ENCODE results near the gene HTR3B.
"Not testable (repeated sequence)": the region's sequence is repeated elsewhere in the genome, so short reads cannot be mapped to it uniquely, and the experiment has no call there.

The HTR3B gene

GRCh38 chr11:113885897-113886296, 18.7 kb upstream of the HTR3B start:
- no peak for DNase-seq

- no peak for DNase-seq
These were observed 15.7 kb upstream of the HTR3B start for GRCh38 chr11:113888848-113889247.

- no peak for DNase-seq
These were observed 10.1 kb upstream of the HTR3B start for GRCh38 chr11:113894421-113894996.

DNA sequence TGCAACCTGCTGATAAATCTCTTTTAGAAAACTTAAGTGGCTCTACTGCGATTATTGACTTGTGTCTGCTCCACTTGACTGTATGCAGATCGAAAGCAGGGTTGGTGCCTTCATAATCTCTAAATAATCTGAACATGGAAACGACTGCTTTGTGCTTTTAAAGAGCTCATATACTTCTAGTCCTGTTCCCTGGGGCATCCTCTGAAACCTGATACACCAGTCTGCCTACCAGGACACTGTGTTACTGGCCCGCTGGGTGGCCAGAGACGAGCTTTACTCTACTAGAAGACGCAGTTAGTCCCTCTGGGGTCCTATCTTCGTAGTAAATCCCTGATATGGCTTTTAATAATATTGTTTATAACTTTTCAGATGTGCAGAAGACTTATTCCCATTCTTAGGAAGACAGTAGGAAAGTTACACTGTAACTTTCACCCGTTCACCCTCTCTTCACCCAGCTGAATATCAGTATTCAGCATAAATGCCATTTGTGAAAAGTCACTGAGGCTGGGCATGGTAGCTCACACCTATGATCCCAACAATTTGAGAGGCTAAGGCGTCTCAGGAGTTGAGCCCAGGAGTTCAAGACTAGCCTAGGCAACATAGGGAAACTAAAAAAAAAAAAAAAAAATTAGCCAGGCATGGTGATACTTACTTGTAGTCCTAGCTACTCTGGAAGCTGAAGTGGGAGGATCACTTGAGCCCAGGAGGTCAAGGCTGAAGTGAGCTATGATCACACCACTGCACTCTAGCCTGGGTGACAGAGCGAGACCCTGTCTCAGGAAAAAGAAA, 9.0 kb upstream of the HTR3B start:
- DNase-seq: no peak

- DNase-seq: no peak
These were observed 8.3 kb upstream of the HTR3B start for GRCh38 chr11:113896156-113896879.

DNA sequence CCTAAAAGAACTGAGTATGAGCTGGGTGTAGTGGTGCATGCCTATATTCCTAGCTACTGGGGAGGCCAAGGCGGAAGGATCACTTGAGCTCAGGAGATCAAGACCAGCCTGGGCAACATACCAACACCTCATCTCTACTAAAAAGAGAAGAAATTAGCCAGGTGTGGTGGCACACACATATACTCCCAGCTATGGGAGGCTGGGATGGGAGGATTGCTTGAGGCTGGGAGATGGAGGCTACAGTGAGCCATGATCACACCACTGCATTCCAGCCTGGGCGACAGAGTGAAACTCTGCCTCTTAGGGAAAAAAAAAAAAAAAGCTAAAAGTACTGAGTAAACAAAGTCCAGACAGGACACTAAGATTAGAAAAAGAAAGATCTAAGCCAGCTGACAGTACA, 3.5 kb upstream of the HTR3B start:
- DNase-seq: no peak

DNA sequence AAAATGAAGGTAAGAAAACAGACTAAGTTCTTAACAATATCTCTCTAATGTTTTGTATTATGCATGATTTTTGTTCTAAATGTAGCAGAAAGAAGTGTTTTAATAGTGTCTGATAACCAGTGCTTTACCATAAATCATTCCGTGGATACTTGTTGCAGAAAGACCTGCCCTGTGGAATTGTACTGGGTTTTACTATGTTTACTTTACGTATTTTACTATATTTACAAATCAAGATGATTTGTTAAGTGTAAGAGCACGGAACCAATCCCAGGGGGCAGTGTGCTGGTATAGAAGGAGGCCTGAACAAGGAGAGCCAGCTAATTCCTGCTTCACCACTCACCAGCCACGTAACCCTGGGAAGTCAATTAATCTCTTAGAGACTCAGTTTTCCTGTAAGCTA, 1.4 kb downstream of the HTR3B start:
- DNase-seq: no peak

GRCh38 chr11:113906516-113906915, 1.9 kb downstream of the HTR3B start:
- no peak for DNase-seq

DNA sequence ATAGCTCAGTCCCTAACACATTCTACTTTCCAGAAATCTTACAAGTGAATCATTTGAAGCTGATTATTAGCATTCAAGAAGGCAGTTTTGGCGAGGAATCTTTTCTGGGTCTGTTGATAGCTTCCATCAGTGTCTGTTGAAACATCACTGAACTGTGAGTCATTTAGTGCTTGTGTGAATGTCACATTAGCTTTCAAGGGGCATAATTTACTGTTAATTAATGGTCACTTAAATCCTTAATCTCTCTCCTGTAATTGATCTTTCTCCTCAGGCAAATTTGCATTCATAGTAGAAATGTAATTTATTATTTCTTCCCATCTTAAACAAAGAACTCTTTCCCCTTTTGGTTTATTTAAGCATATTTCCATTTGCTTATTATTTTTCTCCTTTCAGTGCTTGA, 2.6 kb downstream of the HTR3B start:
- no peak for DNase-seq

GRCh38 chr11:113907681-113908080, 3.1 kb downstream of the HTR3B start:
- DNase-seq: no peak

GRCh38 chr11:113908098-113908497, 3.5 kb downstream of the HTR3B start:
- no peak for DNase-seq

- DNase-seq: not testable (repeated sequence)
These were observed 6.9 kb downstream of the HTR3B start for GRCh38 chr11:113911491-113911890.

GRCh38 chr11:113923572-113923971, 19.0 kb downstream of the HTR3B start:
- DNase-seq: no peak

DNA sequence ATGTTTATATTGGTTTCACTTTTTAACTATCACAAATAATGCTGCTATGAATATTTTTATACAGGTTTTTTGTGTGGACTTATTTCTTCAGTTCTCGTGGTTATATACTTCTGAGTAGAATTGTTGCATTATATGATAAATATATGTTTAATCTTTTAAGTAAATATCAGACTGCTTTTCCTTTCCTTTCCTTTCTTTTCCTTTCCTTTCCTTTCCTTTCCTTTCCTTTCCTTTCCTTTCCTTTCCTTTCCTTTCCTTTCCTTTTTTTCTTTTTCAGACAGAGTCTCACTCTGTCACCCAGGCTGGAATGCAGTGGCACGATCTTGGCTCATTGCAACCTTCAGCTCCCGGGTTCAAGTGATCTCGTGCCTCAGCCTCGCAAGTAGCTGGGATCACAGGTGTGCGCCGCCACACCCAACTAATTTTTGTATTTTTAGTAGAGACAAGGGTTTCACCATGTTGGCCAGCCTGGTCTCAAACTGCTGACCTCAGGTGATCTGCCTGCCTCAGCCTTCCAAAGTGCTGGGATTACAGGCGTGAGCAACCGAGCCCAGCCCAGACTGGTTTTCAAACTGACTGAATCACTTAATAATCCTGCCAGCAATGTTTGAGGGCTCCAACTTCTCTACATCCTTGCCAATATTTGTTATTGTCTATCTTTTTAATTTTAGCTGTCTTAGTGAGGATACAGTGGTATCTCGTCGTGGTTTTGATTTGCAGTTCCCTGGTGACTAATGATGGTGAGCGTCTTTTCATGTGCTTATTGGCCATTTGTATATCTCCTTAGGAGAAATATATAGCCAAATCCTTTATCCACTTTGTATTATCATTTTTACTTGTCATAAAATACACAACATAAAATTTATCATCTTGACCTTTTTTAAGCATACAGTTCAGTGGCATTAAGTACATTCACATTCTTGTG, 21.9 kb downstream of the HTR3B start:
- no peak for DNase-seq

GRCh38 chr11:113928311-113928710, 23.7 kb downstream of the HTR3B start:
- no peak for DNase-seq

- no peak for DNase-seq
These were observed 28.2 kb downstream of the HTR3B start for GRCh38 chr11:113932788-113933187.

- DNase-seq: not testable (repeated sequence)
These were observed 29.6 kb downstream of the HTR3B start for GRCh38 chr11:113934193-113934592.

DNA sequence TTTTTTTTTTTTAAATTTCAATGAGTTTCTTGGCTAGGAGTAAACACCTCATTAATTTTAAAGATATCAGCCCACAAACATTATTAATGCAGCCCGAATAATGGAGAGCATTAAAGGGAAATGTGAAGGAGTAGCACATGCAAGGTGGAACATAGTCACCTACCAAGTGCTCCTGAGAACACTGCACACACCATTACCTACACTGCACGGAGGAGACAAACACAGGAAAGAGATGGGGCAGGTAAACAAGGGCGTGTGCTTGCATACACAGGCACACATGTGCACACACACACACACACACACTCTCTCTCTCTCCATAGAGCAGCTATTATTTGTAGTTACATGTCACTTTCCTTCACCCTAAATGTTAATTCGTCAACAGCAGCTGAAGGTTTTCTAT, 30.2 kb downstream of the HTR3B start:
- no peak for DNase-seq

DNA sequence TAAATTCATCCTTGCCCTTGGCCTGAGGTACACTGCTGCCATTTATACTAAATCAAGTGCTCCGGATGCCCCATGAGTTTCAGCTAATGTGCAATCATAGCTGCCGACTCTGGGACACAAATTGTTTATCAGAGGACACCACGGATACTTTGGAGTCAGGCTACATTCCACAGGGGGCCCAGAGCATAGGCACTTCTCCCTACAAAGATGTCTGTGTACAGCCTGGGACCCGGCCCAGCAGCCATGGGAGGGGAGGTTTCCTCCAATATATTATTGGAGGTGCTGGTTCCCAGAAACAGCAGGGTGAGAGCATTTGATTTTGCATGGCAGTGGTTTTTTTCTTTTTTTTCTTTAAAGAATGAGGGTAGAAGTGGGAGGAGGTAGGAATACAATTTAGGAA, 31.3 kb downstream of the HTR3B start:
- no peak for DNase-seq

- DNase-seq: no peak
These were observed 33.3 kb downstream of the HTR3B start for GRCh38 chr11:113937918-113938317.

DNA sequence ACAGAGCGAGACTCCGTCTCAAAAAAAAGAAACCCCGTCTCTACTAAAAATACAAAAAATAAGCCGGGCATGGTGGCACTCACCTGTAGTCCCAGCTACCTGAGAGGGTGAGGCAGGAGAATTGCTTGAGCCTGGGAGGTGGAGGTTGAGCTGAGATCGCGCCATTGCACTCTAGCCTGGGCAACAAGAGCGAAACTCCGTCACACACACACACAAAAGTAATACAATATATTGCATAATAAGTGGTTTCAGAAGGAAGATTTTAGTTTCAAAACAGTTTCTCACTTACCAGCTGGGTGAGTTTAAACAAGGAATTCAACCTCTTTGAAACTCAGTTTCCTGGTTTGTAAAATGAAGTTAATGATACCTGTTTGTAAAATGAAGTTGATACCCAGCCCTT, 37.7 kb downstream of the HTR3B start:
- no peak for DNase-seq

- DNase-seq: not testable (repeated sequence)
These were observed 41.6 kb downstream of the HTR3B start for GRCh38 chr11:113946162-113946561.

DNA sequence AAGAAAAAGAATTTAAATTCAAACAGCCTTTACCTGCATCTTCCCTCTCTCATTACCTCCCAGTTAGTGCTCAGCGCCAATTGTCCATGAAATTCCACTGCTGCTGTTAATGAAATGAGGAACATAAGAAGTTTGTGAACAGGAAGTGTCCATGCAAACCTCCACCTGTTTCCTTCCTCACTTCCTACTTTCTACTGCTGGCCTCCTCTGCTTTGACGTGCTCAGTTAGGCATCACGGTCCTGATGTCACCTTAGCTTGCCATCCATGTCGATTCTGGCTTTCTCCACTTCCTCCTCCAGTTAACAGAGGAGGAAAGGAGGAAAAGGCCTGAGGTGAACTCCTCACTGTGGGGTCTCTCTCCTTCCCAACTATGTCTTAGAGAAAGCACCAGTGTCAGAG, 43.4 kb downstream of the HTR3B start:
- DNase-seq: no peak
